Upper lobe of left lung (tissue), 6 donors: ENCODE results near the gene GATA3. TPM values are rescaled to one million over a fixed set of nuclear protein-coding genes. Genes with fewer than 3 reads are reported as not detected.

Experiments
- ATAC-seq, 2 donors: fragments of 200-7000 bp; cut with Tn5 transposase; one replicate each; pipeline ENCODE4 v1.9.1; 2022; ENCODE audit warnings: mild to moderate bottlenecking in 2 of 2, moderate library complexity in 2 of 2; ENCODE audit not compliant: low FRiP score in 2 of 2
- DNase-seq, 2 donors: peaks; one replicate each; pipeline ENCODE4 v3.0.0-alpha.2; 2019 to 2020
- H3K27ac ChIP-seq, 4 donors: fragments of 200-600 bp; sonication (generic); one replicate each; pipeline ENCODE4 v1.5.1; 2016 to 2019
- H3K27me3 ChIP-seq, 4 donors: fragments of 200-600 bp; sonication (generic); one replicate each; pipeline ENCODE4 v1.5.1; 2017 to 2019
- H3K36me3 ChIP-seq, 4 donors: fragments of 200-600 bp; sonication (generic); one replicate each; pipeline ENCODE4 v1.5.1; 2016 to 2019
- H3K4me1 ChIP-seq, 4 donors: fragments of 200-600 bp; sonication (generic); one replicate each; pipeline ENCODE4 v1.5.1; 2018 to 2019
- H3K4me3 ChIP-seq, 4 donors: fragments of 200-600 bp; sonication (generic); one replicate each; pipeline ENCODE4 v1.5.1; 2017 to 2019; ENCODE audit warnings: mild to moderate bottlenecking in 2 of 4, moderate library complexity in 1 of 4
- H3K9me3 ChIP-seq, 4 donors: fragments of 200-600 bp; sonication (generic); one replicate each; pipeline ENCODE4 v1.5.1; 2018 to 2019
- EP300 ChIP-seq, 4 donors: sonication (generic); formaldehyde crosslinking; IDR thresholded peaks; one replicate each; pipeline ENCODE4 v1.5.1; 2017; ENCODE audit warnings: antibody characterized with exemption in 4 of 4, control low read depth in 2 of 4
- POLR2A ChIP-seq, 4 donors: fragments of 450-650 bp; IDR thresholded peaks; one replicate each; pipeline ENCODE4 v1.5.1; 2016 to 2017; ENCODE audit warnings: antibody characterized with exemption in 4 of 4, mild to moderate bottlenecking in 2 of 4
- POLR2AphosphoS5 ChIP-seq, 2 donors: sonication (generic); formaldehyde crosslinking; IDR thresholded peaks; one replicate each; pipeline ENCODE4 v1.5.1; 2017; ENCODE audit warnings: antibody characterized with exemption in 2 of 2
- WGBS, 2 donors: methylation state at CpG; one replicate each; pipeline ENCODE4 v1.1.5; 2017 to 2018; 5-methylcytosine and 5-hydroxymethylcytosine counted together
- total RNA-seq, 6 donors: library from RNA; depleted of rRNA in 4 of 6; stranded (reverse); fragments of >200 nt in 4 of 6; gene quantifications; one replicate each; pipeline versions ENCODE4 v1.1.0 to v1.2.1, GENCODE V29; 2016 to 2021
- TF ChIP-seq, protein P1 (sequence below), 6 experiments: fragments of 450-650 bp in 4 of 6; fragments of 200-600 bp in 2 of 6; sonication (generic) in 2 of 6; IDR thresholded peaks; one replicate each; pipeline ENCODE4 v1.5.1; 2016 to 2019; ENCODE audit warnings: antibody characterized with exemption in 6 of 6
- donor health status: DM: no; HTN: no; CAD: no; lungs with moderate emphysema.
- donor health status: DM: no; HTN: yes; CAD: no; lungs with severe emphysema.

GATA3 gene
- total RNA-seq, 6 donors from 2014 or later = 0.22 to 6.3 (median 2.7) TPM

DNA sequence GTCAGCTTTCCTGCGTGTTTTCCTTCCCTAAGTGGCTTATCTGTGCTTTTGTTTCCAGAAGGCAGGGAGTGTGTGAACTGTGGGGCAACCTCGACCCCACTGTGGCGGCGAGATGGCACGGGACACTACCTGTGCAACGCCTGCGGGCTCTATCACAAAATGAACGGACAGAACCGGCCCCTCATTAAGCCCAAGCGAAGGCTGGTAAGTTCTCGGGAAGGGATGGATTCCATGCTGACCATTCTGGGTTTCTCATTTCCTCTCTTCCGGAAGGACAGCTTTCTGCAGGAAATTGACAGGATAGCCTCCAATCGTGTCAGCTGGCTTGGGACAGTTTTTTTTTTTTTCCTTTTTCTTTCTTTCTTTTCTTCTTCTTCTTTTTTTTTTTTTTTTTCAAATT, 9.4 kb downstream of the GATA3 start:
- Histone ChIP-seq H3K36me3 (no peaks in the 10 kb centered on the region), H3K27ac (no peak overlapping the region), H3K4me3 (no peak overlapping the region), H3K4me1 (peaks cover 8 to 31% (median 24%) of the 10 kb centered on the region in 4 donors), H3K27me3 (peaks cover 0 to 4% (median under 1%) of the 10 kb centered on the region in 4 donors), H3K9me3 (no peaks in the 10 kb centered on the region)
- no peak for ATAC-seq
- no peak for DNase-seq
- 53 to 59% methylated on average over 13 of the region's 13 CpGs for WGBS, 2 donors
- TF ChIP-seq POLR2AphosphoS5 (IDR thresholded peaks at IDR 0.05) (no peak), POLR2A (IDR thresholded peaks at IDR 0.05) (no peak), EP300 (IDR thresholded peaks at IDR 0.05) (no peak)
- TF ChIP-seq, protein P1, sequence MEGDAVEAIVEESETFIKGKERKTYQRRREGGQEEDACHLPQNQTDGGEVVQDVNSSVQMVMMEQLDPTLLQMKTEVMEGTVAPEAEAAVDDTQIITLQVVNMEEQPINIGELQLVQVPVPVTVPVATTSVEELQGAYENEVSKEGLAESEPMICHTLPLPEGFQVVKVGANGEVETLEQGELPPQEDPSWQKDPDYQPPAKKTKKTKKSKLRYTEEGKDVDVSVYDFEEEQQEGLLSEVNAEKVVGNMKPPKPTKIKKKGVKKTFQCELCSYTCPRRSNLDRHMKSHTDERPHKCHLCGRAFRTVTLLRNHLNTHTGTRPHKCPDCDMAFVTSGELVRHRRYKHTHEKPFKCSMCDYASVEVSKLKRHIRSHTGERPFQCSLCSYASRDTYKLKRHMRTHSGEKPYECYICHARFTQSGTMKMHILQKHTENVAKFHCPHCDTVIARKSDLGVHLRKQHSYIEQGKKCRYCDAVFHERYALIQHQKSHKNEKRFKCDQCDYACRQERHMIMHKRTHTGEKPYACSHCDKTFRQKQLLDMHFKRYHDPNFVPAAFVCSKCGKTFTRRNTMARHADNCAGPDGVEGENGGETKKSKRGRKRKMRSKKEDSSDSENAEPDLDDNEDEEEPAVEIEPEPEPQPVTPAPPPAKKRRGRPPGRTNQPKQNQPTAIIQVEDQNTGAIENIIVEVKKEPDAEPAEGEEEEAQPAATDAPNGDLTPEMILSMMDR (IDR thresholded peaks at IDR 0.05) = no peak

DNA sequence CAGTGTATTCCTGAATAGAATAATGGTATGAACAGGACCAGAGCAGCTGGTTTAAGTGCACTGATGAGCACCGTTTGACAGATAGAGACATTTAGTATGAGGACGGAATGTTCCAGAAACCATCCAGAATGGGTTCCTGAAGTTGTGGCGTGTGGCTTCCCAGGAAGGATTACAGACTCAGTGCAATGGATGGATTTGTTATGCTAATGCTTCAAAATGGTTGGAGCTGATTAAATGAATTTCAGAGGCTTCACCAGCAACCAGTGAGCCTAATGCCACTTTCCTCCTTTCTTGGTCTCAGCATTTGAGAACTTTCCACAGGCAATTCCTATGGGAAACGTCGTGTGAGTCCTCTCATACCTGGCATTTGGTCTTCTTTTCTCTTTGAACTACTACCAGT, 9.9 kb downstream of the GATA3 start:
- TF ChIP-seq POLR2A (IDR thresholded peaks at IDR 0.05) (no peak), POLR2AphosphoS5 (IDR thresholded peaks at IDR 0.05) (no peak), EP300 (IDR thresholded peaks at IDR 0.05) (no peak)
- TF ChIP-seq, protein P1 (IDR thresholded peaks at IDR 0.05) = no peak
- Histone ChIP-seq H3K4me3 (no peak overlapping the region), H3K27me3 (peaks cover 0 to 4% (median 0%) of the 10 kb centered on the region in 4 donors), H3K36me3 (peaks cover 0 to under 1% (median 0%) of the 10 kb centered on the region in 4 donors), H3K9me3 (no peaks in the 10 kb centered on the region), H3K4me1 (peaks cover 8 to 26% (median 20%) of the 10 kb centered on the region in 4 donors), H3K27ac (no peak overlapping the region)
- no peak for ATAC-seq
- no peak for DNase-seq
- WGBS, 2 donors = 61 to 63% methylated on average over 5 of the region's 5 CpGs

DNA sequence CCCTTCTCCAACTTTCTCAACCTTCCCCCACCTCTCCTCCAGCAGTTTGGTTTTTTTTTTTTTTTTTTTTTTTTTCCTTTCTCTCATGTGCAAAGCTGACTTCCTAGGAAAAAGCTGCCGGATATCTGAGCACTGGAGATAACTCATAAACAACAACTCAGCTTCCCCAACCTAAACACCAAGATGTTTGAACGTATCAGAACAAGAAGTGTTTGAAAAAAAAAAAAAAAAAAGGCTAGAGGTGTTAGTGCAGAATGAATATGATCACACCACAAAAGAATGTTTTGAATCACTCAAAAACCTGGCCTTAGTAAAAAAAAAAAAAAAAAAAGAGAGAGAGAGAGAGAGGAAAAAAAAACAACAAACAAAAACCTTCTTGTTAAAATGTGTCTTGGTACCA, 11.2 kb downstream of the GATA3 start:
- Histone ChIP-seq H3K27ac (peak overlapping the region in 1 of 4 donors; percentile 5), H3K4me1 (peaks cover 0 to 16% (median 9%) of the 10 kb centered on the region in 4 donors), H3K36me3 (peaks cover 0 to 7% (median 0%) of the 10 kb centered on the region in 4 donors), H3K9me3 (no peaks in the 10 kb centered on the region), H3K27me3 (peaks cover 0 to 4% (median 0%) of the 10 kb centered on the region in 4 donors), H3K4me3 (no peak overlapping the region)
- ATAC-seq (no peak), DNase-seq (no peak)
- WGBS, 2 donors = 0 to 23% methylated on average over 2 of the region's 2 CpGs
- no peak for TF ChIP-seq POLR2AphosphoS5 (IDR thresholded peaks at IDR 0.05)
- no peak for TF ChIP-seq POLR2A (IDR thresholded peaks at IDR 0.05)
- TF ChIP-seq, protein P1 (IDR thresholded peaks at IDR 0.05) = no peak
- TF ChIP-seq EP300 (IDR thresholded peaks at IDR 0.05) = no peak

DNA sequence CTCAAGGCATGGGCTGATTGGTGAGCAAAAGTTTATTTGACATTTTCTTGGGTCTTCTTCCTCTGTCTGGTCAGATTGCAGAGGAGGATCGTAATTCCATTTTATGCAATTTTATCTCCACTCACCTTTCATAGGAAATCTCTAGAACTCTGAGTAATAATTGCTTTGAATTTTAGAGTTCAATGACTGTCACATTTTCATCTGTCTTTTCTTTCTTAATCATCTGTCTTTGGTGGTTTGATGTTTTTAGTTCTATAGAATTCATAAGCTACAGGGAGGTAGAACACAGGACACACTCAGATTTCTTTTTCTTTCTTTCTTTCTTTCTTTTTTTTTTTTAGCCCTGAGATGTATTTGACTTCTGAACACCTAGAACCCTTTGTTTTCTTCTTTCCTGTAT, 11.6 kb downstream of the GATA3 start:
- peaks cover 0 to 4% (median 0%) of the 10 kb centered on the region in 4 donors for H3K27me3 ChIP-seq
- peaks cover 0 to 7% (median 0%) of the 10 kb centered on the region in 4 donors for H3K36me3 ChIP-seq
- no peak for DNase-seq
- no peaks in the 10 kb centered on the region for H3K9me3 ChIP-seq
- 53 to 67% methylated on average over 1 of the region's 1 CpG for WGBS, 2 donors
- ATAC-seq = no peak
- H3K4me1 ChIP-seq = peaks cover 0 to 11% (median 4%) of the 10 kb centered on the region in 4 donors
- no peak overlapping the region for H3K27ac ChIP-seq
- TF ChIP-seq POLR2AphosphoS5 (IDR thresholded peaks at IDR 0.05) (no peak), POLR2A (IDR thresholded peaks at IDR 0.05) (no peak), EP300 (IDR thresholded peaks at IDR 0.05) (no peak)
- TF ChIP-seq, protein P1 (IDR thresholded peaks at IDR 0.05) = no peak
- no peak overlapping the region for H3K4me3 ChIP-seq

DNA sequence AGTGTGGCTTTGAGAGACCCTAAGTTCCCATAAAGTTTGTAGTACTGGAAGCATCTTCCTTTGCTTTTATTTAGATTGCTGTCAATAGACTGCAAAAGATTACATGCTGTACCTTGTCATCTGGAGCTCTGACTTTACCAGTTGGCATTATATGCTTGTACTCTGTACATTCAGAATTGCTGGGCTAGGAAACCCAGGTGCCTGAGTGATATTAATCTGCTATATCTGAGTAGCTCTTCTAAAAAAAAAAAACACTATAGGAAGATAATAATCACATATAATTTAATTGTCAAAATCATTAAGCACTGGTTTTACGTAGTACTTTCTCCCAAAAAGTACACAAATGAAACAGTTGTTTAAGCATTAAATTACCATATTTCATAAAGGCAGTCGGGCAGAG, 12.3 kb downstream of the GATA3 start:
- Histone ChIP-seq H3K9me3 (no peaks in the 10 kb centered on the region), H3K27ac (no peak overlapping the region), H3K4me3 (no peak overlapping the region), H3K36me3 (peaks cover 0 to 7% (median 0%) of the 10 kb centered on the region in 4 donors), H3K4me1 (peaks cover 0 to 6% (median 2%) of the 10 kb centered on the region in 4 donors), H3K27me3 (peaks cover 0 to 1% (median 0%) of the 10 kb centered on the region in 4 donors)
- TF ChIP-seq POLR2A (IDR thresholded peaks at IDR 0.05) (no peak), POLR2AphosphoS5 (IDR thresholded peaks at IDR 0.05) (no peak), EP300 (IDR thresholded peaks at IDR 0.05) (no peak)
- TF ChIP-seq, protein P1 (IDR thresholded peaks at IDR 0.05) = no peak
- DNase-seq (no peak), ATAC-seq (no peak)
- WGBS, 2 donors = 83 to 88% methylated on average over 2 of the region's 2 CpGs
